ENCODE results near the gene CYP2A7.
"Not testable (repeated sequence)": the region's sequence is repeated elsewhere in the genome, so short reads cannot be mapped to it uniquely, and the experiment has no call there.

DNA sequence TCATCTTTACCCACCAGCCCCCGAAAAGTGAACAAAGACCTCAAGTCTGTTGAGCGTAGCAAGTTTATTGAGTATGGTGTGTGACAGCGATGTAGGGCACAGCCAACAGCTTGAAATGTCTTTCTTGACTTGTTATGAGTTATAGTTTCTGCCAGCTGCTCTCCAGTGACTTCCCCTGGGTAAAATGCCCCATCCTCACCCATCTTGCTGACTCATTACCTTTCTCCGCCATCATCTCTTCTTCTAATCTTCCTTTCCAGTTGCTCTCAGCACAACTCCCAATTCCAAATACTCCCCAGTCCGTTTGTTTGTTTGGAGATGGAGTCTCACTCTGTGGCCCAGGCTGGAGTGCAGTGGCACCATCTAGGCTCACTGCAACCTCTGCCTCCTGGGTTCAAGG is 18.5 kb upstream of the CYP2A7 start:
- TF ChIP-seq, protein P1, sequence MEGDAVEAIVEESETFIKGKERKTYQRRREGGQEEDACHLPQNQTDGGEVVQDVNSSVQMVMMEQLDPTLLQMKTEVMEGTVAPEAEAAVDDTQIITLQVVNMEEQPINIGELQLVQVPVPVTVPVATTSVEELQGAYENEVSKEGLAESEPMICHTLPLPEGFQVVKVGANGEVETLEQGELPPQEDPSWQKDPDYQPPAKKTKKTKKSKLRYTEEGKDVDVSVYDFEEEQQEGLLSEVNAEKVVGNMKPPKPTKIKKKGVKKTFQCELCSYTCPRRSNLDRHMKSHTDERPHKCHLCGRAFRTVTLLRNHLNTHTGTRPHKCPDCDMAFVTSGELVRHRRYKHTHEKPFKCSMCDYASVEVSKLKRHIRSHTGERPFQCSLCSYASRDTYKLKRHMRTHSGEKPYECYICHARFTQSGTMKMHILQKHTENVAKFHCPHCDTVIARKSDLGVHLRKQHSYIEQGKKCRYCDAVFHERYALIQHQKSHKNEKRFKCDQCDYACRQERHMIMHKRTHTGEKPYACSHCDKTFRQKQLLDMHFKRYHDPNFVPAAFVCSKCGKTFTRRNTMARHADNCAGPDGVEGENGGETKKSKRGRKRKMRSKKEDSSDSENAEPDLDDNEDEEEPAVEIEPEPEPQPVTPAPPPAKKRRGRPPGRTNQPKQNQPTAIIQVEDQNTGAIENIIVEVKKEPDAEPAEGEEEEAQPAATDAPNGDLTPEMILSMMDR (IDR thresholded peaks at IDR 0.05) = not testable (repeated sequence)
- TF ChIP-seq EZH2 (IDR thresholded peaks at IDR 0.05; ENCODE audit: borderline replicate concordance, insufficient read depth, low read depth, low read length, poor library complexity, severe bottlenecking) = not testable (repeated sequence)
